H9 (cell line): Measurements from ENCODE around the gene SGIP1. TPM values are rescaled to one million over a fixed set of nuclear protein-coding genes. Genes with fewer than 3 reads are reported as not detected.

Experiments
- DNase-seq: peaks from one replicate; pipeline ENCODE4 v3.0.0-alpha.2; 2017
- H2AFZ ChIP-seq: one replicate; pipeline ENCODE4 v1.6.1; 2013; ENCODE audit warnings: mild to moderate bottlenecking, low read length, control low read depth, moderate library complexity
- H2AK5ac ChIP-seq: 2 replicates; pipeline ENCODE4 v1.6.1; 2013; ENCODE audit warnings: low read length, control low read depth, mixed read lengths; ENCODE audit not compliant: insufficient read length
- H2BK120ac ChIP-seq: one replicate; pipeline ENCODE4 v1.6.1; 2013; ENCODE audit warnings: low read depth, mild to moderate bottlenecking, low read length, control low read depth, inconsistent platforms; ENCODE audit not compliant: poor library complexity, severe bottlenecking
- H2BK12ac ChIP-seq: 2 replicates; pipeline ENCODE4 v1.6.1; 2013; ENCODE audit warnings: low read length, control low read depth, mixed read lengths, low read depth; ENCODE audit not compliant: insufficient read length
- H2BK15ac ChIP-seq: 2 replicates; pipeline ENCODE4 v1.6.1; 2013; ENCODE audit warnings: low read depth, low read length, control low read depth
- H2BK20ac ChIP-seq: one replicate; pipeline ENCODE4 v1.6.1; 2013; ENCODE audit warnings: low read depth, mild to moderate bottlenecking, low read length, control low read depth, inconsistent platforms; ENCODE audit not compliant: poor library complexity, severe bottlenecking
- H2BK5ac ChIP-seq: 2 replicates; pipeline ENCODE4 v1.6.1; 2013; ENCODE audit warnings: low read length, control low read depth, mixed read lengths; ENCODE audit not compliant: insufficient read length
- H3K14ac ChIP-seq: 2 replicates; pipeline ENCODE4 v1.6.1; 2013; ENCODE audit warnings: low read length, control low read depth; ENCODE audit not compliant: insufficient read depth
- H3K18ac ChIP-seq: 2 replicates; pipeline ENCODE4 v1.6.1; 2013; ENCODE audit warnings: low read depth, mild to moderate bottlenecking, mixed read lengths, low read length, control low read depth; ENCODE audit not compliant: insufficient read length
- H3K23ac ChIP-seq: 2 replicates; pipeline ENCODE4 v1.6.1; 2013; ENCODE audit warnings: low read length, control low read depth, mixed read lengths, low read depth; ENCODE audit not compliant: insufficient read length
- H3K23me2 ChIP-seq: 2 replicates; pipeline ENCODE4 v1.6.1; 2013; ENCODE audit warnings: low read depth, mild to moderate bottlenecking, mixed read lengths, low read length, control low read depth; ENCODE audit not compliant: insufficient read length, poor library complexity, severe bottlenecking
- H3K27ac ChIP-seq: 2 replicates; pipeline ENCODE4 v1.5.1; 2013; ENCODE audit warnings: low read length, control low read depth, mixed read lengths, low read depth; ENCODE audit not compliant: insufficient read length
- H3K27me3 ChIP-seq: 2 replicates; pipeline ENCODE4 v1.6.1; 2013; ENCODE audit warnings: low read length, control low read depth, inconsistent platforms; ENCODE audit not compliant: insufficient read depth
- H3K4ac ChIP-seq: 2 replicates; pipeline ENCODE4 v1.6.1; 2013; ENCODE audit warnings: low read depth, mild to moderate bottlenecking, control low read depth, inconsistent platforms, low read length, moderate library complexity
- H3K4me1 ChIP-seq: 2 replicates; pipeline ENCODE4 v1.6.1; 2013; ENCODE audit warnings: low read length, control low read depth, inconsistent platforms; ENCODE audit not compliant: insufficient read depth
- H3K4me2 ChIP-seq: 2 replicates; pipeline ENCODE4 v1.6.1; 2013; ENCODE audit warnings: low read length, control low read depth, mixed read lengths; ENCODE audit not compliant: insufficient read length, insufficient read depth
- H3K56ac ChIP-seq: 2 replicates; pipeline ENCODE4 v1.6.1; 2013; ENCODE audit warnings: low read depth, mild to moderate bottlenecking, mixed read lengths, low read length, control low read depth; ENCODE audit not compliant: insufficient read length
- H3K79me1 ChIP-seq: 2 replicates; pipeline ENCODE4 v1.6.1; 2013; ENCODE audit warnings: low read depth, mild to moderate bottlenecking, moderate library complexity, low read length, control low read depth, inconsistent platforms; ENCODE audit not compliant: insufficient read depth, poor library complexity, severe bottlenecking
- H3K79me2 ChIP-seq: 2 replicates; pipeline ENCODE4 v1.6.1; 2013; ENCODE audit warnings: low read length, control low read depth, inconsistent platforms; ENCODE audit not compliant: insufficient read depth
- H3K9ac ChIP-seq: 2 replicates; pipeline ENCODE4 v1.6.1; 2013; ENCODE audit warnings: low read length, control low read depth, mixed read lengths; ENCODE audit not compliant: insufficient read length; ENCODE audit errors: extremely low read depth
- H3K9me3 ChIP-seq: one replicate; pipeline ENCODE4 v1.6.1; 2013; ENCODE audit warnings: low read depth, low read length, inconsistent platforms; ENCODE audit not compliant: control insufficient read depth
- H3T11ph ChIP-seq: one replicate; pipeline ENCODE4 v1.6.1; 2013; ENCODE audit warnings: mild to moderate bottlenecking, low read length, control low read depth, inconsistent platforms
- H4K20me1 ChIP-seq: one replicate; pipeline ENCODE4 v1.6.1; 2013; ENCODE audit not compliant: control insufficient read depth, insufficient read length, insufficient read depth
- H4K5ac ChIP-seq: 2 replicates; pipeline ENCODE4 v1.6.1; 2013; ENCODE audit warnings: low read depth, mild to moderate bottlenecking, mixed read lengths, low read length, control low read depth; ENCODE audit not compliant: insufficient read length
- H4K8ac ChIP-seq: replicated peaks from 2 replicates; pipeline ENCODE4 v1.6.1; 2013; ENCODE audit warnings: low read length, control low read depth, mixed read lengths, low read depth; ENCODE audit not compliant: insufficient read length
- H4K91ac ChIP-seq: 2 replicates; pipeline ENCODE4 v1.6.1; 2013; ENCODE audit warnings: low read depth, mild to moderate bottlenecking, moderate library complexity, mixed read lengths, low read length, control low read depth; ENCODE audit not compliant: insufficient read length
- H3K27ac Mint-ChIP-seq, 3 experiments: 2 replicates in 2 of 3; 3 replicates in 1 of 3; pipeline ENCODE4 v1.8.0; 2020 to 2021; ENCODE audit warnings: mixed read lengths in 3 of 3, mild to moderate bottlenecking in 1 of 3, moderate library complexity in 1 of 3
- H3K27me3 Mint-ChIP-seq: 2 replicates; pipeline ENCODE4 v1.8.0; 2021; ENCODE audit warnings: low read depth, mild to moderate bottlenecking, moderate library complexity, mixed read lengths
- H3K36me3 Mint-ChIP-seq, 3 experiments: 2 replicates in 2 of 3; 3 replicates in 1 of 3; pipeline ENCODE4 v1.8.0; 2020 to 2021; ENCODE audit warnings: low read depth in 3 of 3, mixed read lengths in 3 of 3; ENCODE audit not compliant: insufficient read depth in 1 of 3
- H3K4me1 Mint-ChIP-seq, 2 experiments: 2 replicates each; pipeline ENCODE4 v1.8.0; 2020; ENCODE audit warnings: mixed read lengths in 2 of 2
- H3K4me3 Mint-ChIP-seq, 2 experiments: 2 replicates in 1 of 2; 3 replicates in 1 of 2; pipeline ENCODE4 v1.8.0; 2020 to 2021; ENCODE audit warnings: mild to moderate bottlenecking in 2 of 2, mixed read lengths in 2 of 2, moderate library complexity in 1 of 2
- H3K9me3 Mint-ChIP-seq, 2 experiments: 2 replicates in 1 of 2; 3 replicates in 1 of 2; pipeline ENCODE4 v1.8.0; 2020; ENCODE audit warnings: mild to moderate bottlenecking in 2 of 2, mixed read lengths in 2 of 2, moderate library complexity in 1 of 2
- CTCF ChIP-seq: fragments of 200-600 bp; sonication (generic); conservative IDR thresholded peaks from 3 replicates; pipeline ENCODE4 v1.8.0; 2021; ENCODE audit warnings: antibody characterized with exemption, mild to moderate bottlenecking
- WGBS: extraction: QIAGEN DNeasy Blood & Tissue Kit; methylation state at CpG from one replicate; pipeline ENCODE4 v1.1.7; 2013; ENCODE audit warnings: missing lambda C conversion rate, low lambda C conversion rate, mixed read lengths; ENCODE audit not compliant: insufficient read length; ENCODE audit errors: extremely low coverage; 5-methylcytosine and 5-hydroxymethylcytosine counted together
- total RNA-seq: library from RNA; stranded (reverse); gene quantifications from 2 replicates; pipeline ENCODE4 v1.2.1, GENCODE V29; 2021

SGIP1 gene
- total RNA-seq, 1 experiment from 2014 or later: 1.5 TPM

GRCh38 chr1:66773227-66773626 is 239.3 kb downstream of the SGIP1 start:
- H4K5ac ChIP-seq: no peak overlapping the region
- H3K27ac Mint-ChIP-seq: no peak overlapping the region
- no peaks in the 10 kb centered on the region for H3K36me3 Mint-ChIP-seq
- no CpG with 5 or more reads among the region's 2 CpGs for WGBS
- no peak overlapping the region for H3T11ph ChIP-seq
- H2BK15ac ChIP-seq: no peak overlapping the region
- no peaks in the 10 kb centered on the region for H3K9me3 Mint-ChIP-seq
- no peak overlapping the region for H2BK20ac ChIP-seq
- H2BK5ac ChIP-seq: no peak overlapping the region
- no peak overlapping the region for H3K18ac ChIP-seq
- no peak overlapping the region for H2AK5ac ChIP-seq
- H3K27me3 Mint-ChIP-seq: no peaks in the 10 kb centered on the region
- H3K56ac ChIP-seq: no peak overlapping the region
- H3K23me2 ChIP-seq: no peaks in the 10 kb centered on the region
- H3K27me3 ChIP-seq: no peaks in the 10 kb centered on the region
- TF ChIP-seq CTCF: no peak
- H2BK120ac ChIP-seq: no peak overlapping the region
- H3K79me2 ChIP-seq: no peaks in the 10 kb centered on the region
- DNase-seq: no peak
- no peak overlapping the region for H3K4me2 ChIP-seq
- H2AFZ ChIP-seq: no peak overlapping the region
- H3K4ac ChIP-seq: no peak overlapping the region
- no peaks in the 10 kb centered on the region for H3K9me3 ChIP-seq
- no peak overlapping the region for H3K4me3 Mint-ChIP-seq
- H4K91ac ChIP-seq: no peak overlapping the region
- H3K4me1 Mint-ChIP-seq: peaks cover 5 to 11% of the 10 kb centered on the region in 2 experiments
- no peaks in the 10 kb centered on the region for H4K20me1 ChIP-seq
- no peak overlapping the region for H3K23ac ChIP-seq
- H3K4me1 ChIP-seq: no peaks in the 10 kb centered on the region
- H4K8ac ChIP-seq: no peak overlapping the region
- no peak overlapping the region for H2BK12ac ChIP-seq
- H3K79me1 ChIP-seq: no peaks in the 10 kb centered on the region
- H3K27ac ChIP-seq: no peak overlapping the region
- no peak overlapping the region for H3K9ac ChIP-seq
- no peak overlapping the region for H3K14ac ChIP-seq
